ENCODE results near the gene LRRC71. TPM values are rescaled to one million over a fixed set of nuclear protein-coding genes. Genes with fewer than 3 reads are reported as not detected.

The LRRC71 gene
- 0.03 TPM in 1 of 2 replicates, not detected in the other for polyA plus RNA-seq (2012; rRNA removed)
- polyA plus RNA-seq (2012; cell fraction: cytosol; rRNA removed): 0.04 and 0.09 TPM in 2 replicates
- polyA plus RNA-seq (2012; cell fraction: nucleus; rRNA removed): 0.07 and 0.25 TPM in 2 replicates

DNA sequence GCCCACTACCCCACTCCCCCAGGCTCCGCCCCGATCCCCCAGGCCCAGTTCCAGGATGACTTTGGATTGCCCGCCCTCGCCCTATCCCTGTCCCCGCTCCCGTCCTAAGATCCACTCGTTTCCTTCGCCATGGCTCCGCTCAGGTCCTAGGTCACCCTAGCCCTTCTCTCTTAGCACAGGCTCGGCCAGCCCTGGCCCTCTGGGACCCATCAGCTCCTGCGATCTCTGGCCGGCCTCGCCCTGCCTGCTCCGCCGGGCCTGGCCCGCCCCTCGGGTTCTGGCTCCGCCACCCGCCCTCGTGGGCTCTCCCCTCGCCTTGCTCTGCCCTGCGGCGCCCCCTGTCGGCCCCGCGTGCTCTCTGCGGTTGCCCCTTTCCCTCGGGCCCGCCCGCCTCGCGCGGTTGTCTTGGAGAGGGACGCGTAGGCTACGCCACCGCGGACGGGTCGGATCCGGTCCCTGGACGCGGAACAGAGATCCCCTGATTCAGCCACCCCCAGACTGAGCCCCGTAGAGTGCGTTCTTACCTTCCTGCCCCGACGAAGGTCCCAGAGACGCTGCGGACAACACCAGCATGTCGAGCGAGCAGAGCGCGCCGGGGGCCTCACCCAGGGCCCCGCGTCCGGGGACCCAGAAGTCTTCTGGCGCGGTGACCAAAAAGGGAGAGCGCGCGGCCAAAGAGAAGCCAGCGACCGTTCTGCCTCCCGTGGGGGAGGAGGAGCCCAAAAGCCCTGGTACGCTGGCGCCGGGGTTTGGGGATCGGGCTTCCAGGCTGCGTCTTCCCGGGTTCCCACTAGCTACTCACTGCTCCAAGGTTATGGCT is at the start of gene LRRC71:
LRRC71 (plus strand) TSS at position 400 of the 820 bp plus-strand sequence; CDS start at position 572, 172 bp downstream.
- H3K4me1 ChIP-seq (ENCODE audit: control insufficient read depth in 1 of 2, insufficient read depth in 2 of 2, low read depth in 1 of 2, low read length in 1 of 2): peaks cover 0 to 8% of the 10 kb centered on the region in 2 experiments; a peak in 1 of 4 replicates
- no peak within 1 kb of the TSS for H3K4me2 ChIP-seq
- no peaks in the 10 kb centered on the region for H4K20me1 ChIP-seq (ENCODE audit: insufficient read depth)
- DNase-seq: peak; percentile 75
- H3K9me3 ChIP-seq: peaks cover 3% of the 10 kb centered on the region; the same call in 1 of the 2 replicates
- no peak within 1 kb of the TSS for H2AFZ ChIP-seq (ENCODE audit: low read depth)
- H3F3A ChIP-seq (replicated peaks; ENCODE audit: insufficient read depth): peaks cover 6% of the 10 kb centered on the region
- H3K27me3 ChIP-seq (ENCODE audit: insufficient read depth): no peaks in the 10 kb centered on the region
- no peaks in the 10 kb centered on the region for H3K79me2 ChIP-seq (ENCODE audit: insufficient read depth)
- 72% methylated on average over 71 of the region's 71 CpGs for WGBS (ENCODE audit: low lambda C conversion rate)
- H3K9ac ChIP-seq: no peak within 1 kb of the TSS
- no peak within 1 kb of the TSS for H3K27ac ChIP-seq (ENCODE audit: low read depth in 2 of 2, low read length in 1 of 2)
- CTCF ChIA-PET: interaction anchor here (1.3 to 12.9 kb wide), 4 partner anchors 9 to 61 kb away, joined by 3 to 308 read pairs (median 93); partner anchors contain the start of gene PEAR1
- no peak within 1 kb of the TSS; a peak in 1 of 4 replicates for H3K4me3 ChIP-seq (ENCODE audit: low read depth in 2 of 2, low read length in 1 of 2)
- TF ChIP-seq, protein P1, sequence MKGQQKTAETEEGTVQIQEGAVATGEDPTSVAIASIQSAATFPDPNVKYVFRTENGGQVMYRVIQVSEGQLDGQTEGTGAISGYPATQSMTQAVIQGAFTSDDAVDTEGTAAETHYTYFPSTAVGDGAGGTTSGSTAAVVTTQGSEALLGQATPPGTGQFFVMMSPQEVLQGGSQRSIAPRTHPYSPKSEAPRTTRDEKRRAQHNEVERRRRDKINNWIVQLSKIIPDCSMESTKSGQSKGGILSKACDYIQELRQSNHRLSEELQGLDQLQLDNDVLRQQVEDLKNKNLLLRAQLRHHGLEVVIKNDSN (IDR thresholded peaks at IDR 0.05; ENCODE audit: borderline replicate concordance, low read depth): no peak
- TF ChIP-seq SMC3 (IDR thresholded peaks at IDR 0.05; ENCODE audit: low read depth, low read length): peak; percentile 16; the same call in 1 of the 2 replicates
- no peak for TF ChIP-seq NRF1 (IDR thresholded peaks at IDR 0.05; ENCODE audit: low read depth, low read length)
- TF ChIP-seq CHD2 (IDR thresholded peaks at IDR 0.05; ENCODE audit: low read length, partially characterized antibody): no peak
- peak; percentile 42 for TF ChIP-seq CTCF (IDR thresholded peaks at IDR 0.05)
- TF ChIP-seq TEAD4 (IDR thresholded peaks at IDR 0.05; ENCODE audit: borderline replicate concordance, insufficient read depth): no peak
- TF ChIP-seq USF2 (IDR thresholded peaks at IDR 0.05; ENCODE audit: borderline replicate concordance, low read depth, low read length): no peak
- peak; percentile 50 for TF ChIP-seq RAD21 (IDR thresholded peaks at IDR 0.05; ENCODE audit: low read length)
- no peak for TF ChIP-seq NFIC (IDR thresholded peaks at IDR 0.05; ENCODE audit: borderline replicate concordance)
- no peak for TF ChIP-seq SIN3A (IDR thresholded peaks at IDR 0.05; ENCODE audit: borderline replicate concordance, low read depth, low read length)
- TF ChIP-seq PBX3 (IDR thresholded peaks at IDR 0.05): no peak
- TF ChIP-seq POLR2AphosphoS5 (IDR thresholded peaks at IDR 0.05; ENCODE audit: low read depth, low read length): no peak
- no peak for TF ChIP-seq GABPA (IDR thresholded peaks at IDR 0.05; ENCODE audit: low read depth)
- TF ChIP-seq JUND (IDR thresholded peaks at IDR 0.05): no peak
- no peaks in the 10 kb centered on the region for H3K9me2 ChIP-seq
- POLR2A ChIA-PET: no interaction called here
- H3K36me3 ChIP-seq (replicated peaks in 1 of 2; ENCODE audit: control insufficient read depth in 1 of 2, insufficient read depth in 2 of 2, low read length in 1 of 2): no peaks in the 10 kb centered on the region
